ENCODE measurements around the gene PRM2.

PRM2 gene

GRCh38 chr16:11262915-11263314, 13.4 kb downstream of the PRM2 start:
- Histone ChIP-seq H2AFZ (no peak overlapping the region), H3K27ac (no peak overlapping the region), H3K36me3 (ENCODE audit: control insufficient read depth, insufficient read depth, low read length) (no peaks in the 10 kb centered on the region), H3K4me1 (no peaks in the 10 kb centered on the region), H3K4me3 (ENCODE audit: low read depth, low read length) (no peak overlapping the region), H3K9me3 (ENCODE audit: control insufficient read depth, low read length) (no peaks in the 10 kb centered on the region), H3K27me3 (ENCODE audit: control insufficient read depth, insufficient read depth, low read length) (no peaks in the 10 kb centered on the region), H3K9ac (no peak overlapping the region), H3K4me2 (ENCODE audit: low read length) (no peak overlapping the region), H3K79me2 (no peaks in the 10 kb centered on the region)
- no peak for TF ChIP-seq CTCF (IDR thresholded peaks at IDR 0.05)

- H3K4me1 ChIP-seq: peaks cover 3% of the 10 kb centered on the region
- no peaks in the 10 kb centered on the region for H3K36me3 ChIP-seq (ENCODE audit: control insufficient read depth, insufficient read depth, low read length)
- H3K4me2 ChIP-seq (ENCODE audit: low read length): no peak overlapping the region
- no peak overlapping the region for H3K9ac ChIP-seq
- no peak for TF ChIP-seq CTCF (IDR thresholded peaks at IDR 0.05)
- no peaks in the 10 kb centered on the region for H3K79me2 ChIP-seq
- H3K27me3 ChIP-seq (ENCODE audit: control insufficient read depth, insufficient read depth, low read length): no peaks in the 10 kb centered on the region
- no peaks in the 10 kb centered on the region for H3K9me3 ChIP-seq (ENCODE audit: control insufficient read depth, low read length)
- H3K4me3 ChIP-seq (ENCODE audit: low read depth, low read length): no peak overlapping the region
- H2AFZ ChIP-seq: no peak overlapping the region
- H3K27ac ChIP-seq: no peak overlapping the region
These were observed 15.7 kb downstream of the PRM2 start for GRCh38 chr16:11260596-11260966.

- Histone ChIP-seq H2AFZ (no peak overlapping the region), H3K4me2 (ENCODE audit: low read length) (no peak overlapping the region), H3K4me3 (ENCODE audit: low read depth, low read length) (no peak overlapping the region), H3K9ac (no peak overlapping the region), H3K36me3 (ENCODE audit: control insufficient read depth, insufficient read depth, low read length) (no peaks in the 10 kb centered on the region), H3K27ac (no peak overlapping the region), H3K27me3 (ENCODE audit: control insufficient read depth, insufficient read depth, low read length) (no peaks in the 10 kb centered on the region), H3K4me1 (peaks cover 3% of the 10 kb centered on the region), H3K79me2 (no peaks in the 10 kb centered on the region), H3K9me3 (ENCODE audit: control insufficient read depth, low read length) (no peaks in the 10 kb centered on the region)
- TF ChIP-seq CTCF (IDR thresholded peaks at IDR 0.05): no peak
These were observed 16.4 kb downstream of the PRM2 start for GRCh38 chr16:11259655-11260595.

GRCh38 chr16:11258553-11259492, 17.5 kb downstream of the PRM2 start:
- Histone ChIP-seq H3K4me2 (ENCODE audit: low read length) (no peak overlapping the region), H3K36me3 (ENCODE audit: control insufficient read depth, insufficient read depth, low read length) (no peaks in the 10 kb centered on the region), H3K9ac (no peak overlapping the region), H3K4me3 (ENCODE audit: low read depth, low read length) (no peak overlapping the region), H3K9me3 (ENCODE audit: control insufficient read depth, low read length) (no peaks in the 10 kb centered on the region), H3K79me2 (no peaks in the 10 kb centered on the region), H2AFZ (peak overlapping the region; percentile 18), H3K27me3 (ENCODE audit: control insufficient read depth, insufficient read depth, low read length) (no peaks in the 10 kb centered on the region), H3K27ac (no peak overlapping the region), H3K4me1 (peaks cover 3% of the 10 kb centered on the region)
- no peak for TF ChIP-seq CTCF (IDR thresholded peaks at IDR 0.05)
